H1 (cell line): Measurements from ENCODE around the gene CHD9NB.

Experiments
- JUN ChIP-seq: IDR thresholded peaks from 2 replicates; pipeline ENCODE4 v1.6.1; 2011; ENCODE audit warnings: low read depth, mild to moderate bottlenecking, improper control_type of control experiment, low read length
- TAF1 ChIP-seq: IDR thresholded peaks from 2 replicates; pipeline ENCODE4 v1.6.1; 2011; ENCODE audit warnings: mild to moderate bottlenecking, low read depth, low read length
- YY1 ChIP-seq: IDR thresholded peaks from 2 replicates; pipeline ENCODE4 v1.6.1; 2011; ENCODE audit warnings: low read depth, mild to moderate bottlenecking, low read length
- TF ChIP-seq, protein P1 (sequence below), 3 experiments: IDR thresholded peaks; 1 replicate in 2 of 3; 2 replicates in 1 of 3; pipeline versions ENCODE4 v1.5.1 to v1.6.1; 2011; ENCODE audit warnings: low read length in 3 of 3, mild to moderate bottlenecking in 3 of 3, inconsistent platforms in 2 of 3, low read depth in 1 of 3, moderate library complexity in 1 of 3; ENCODE audit not compliant: insufficient read depth in 1 of 3; ENCODE audit errors: control extremely low read depth in 1 of 3

DNA sequence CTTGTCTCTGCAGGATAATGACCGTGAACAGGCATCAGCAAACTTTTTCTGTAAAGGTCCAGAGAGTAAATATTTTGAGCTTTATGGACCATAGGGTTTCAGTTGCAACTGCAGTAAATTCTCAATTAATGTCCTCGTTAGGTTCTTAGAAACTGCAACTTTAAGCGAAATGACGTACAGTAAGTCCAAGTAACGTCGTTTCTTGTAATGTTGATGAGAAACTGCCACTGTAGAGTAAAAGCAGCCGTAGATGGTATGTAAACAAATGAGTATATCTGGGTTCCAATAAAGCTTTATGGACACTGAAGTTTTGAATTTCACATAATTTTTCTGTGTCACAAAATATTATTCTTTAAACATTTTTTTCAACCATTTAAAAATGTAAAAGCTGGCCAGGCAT lies 7.0 kb upstream of the CHD9NB start:
- TF ChIP-seq, protein P1, sequence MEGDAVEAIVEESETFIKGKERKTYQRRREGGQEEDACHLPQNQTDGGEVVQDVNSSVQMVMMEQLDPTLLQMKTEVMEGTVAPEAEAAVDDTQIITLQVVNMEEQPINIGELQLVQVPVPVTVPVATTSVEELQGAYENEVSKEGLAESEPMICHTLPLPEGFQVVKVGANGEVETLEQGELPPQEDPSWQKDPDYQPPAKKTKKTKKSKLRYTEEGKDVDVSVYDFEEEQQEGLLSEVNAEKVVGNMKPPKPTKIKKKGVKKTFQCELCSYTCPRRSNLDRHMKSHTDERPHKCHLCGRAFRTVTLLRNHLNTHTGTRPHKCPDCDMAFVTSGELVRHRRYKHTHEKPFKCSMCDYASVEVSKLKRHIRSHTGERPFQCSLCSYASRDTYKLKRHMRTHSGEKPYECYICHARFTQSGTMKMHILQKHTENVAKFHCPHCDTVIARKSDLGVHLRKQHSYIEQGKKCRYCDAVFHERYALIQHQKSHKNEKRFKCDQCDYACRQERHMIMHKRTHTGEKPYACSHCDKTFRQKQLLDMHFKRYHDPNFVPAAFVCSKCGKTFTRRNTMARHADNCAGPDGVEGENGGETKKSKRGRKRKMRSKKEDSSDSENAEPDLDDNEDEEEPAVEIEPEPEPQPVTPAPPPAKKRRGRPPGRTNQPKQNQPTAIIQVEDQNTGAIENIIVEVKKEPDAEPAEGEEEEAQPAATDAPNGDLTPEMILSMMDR (IDR thresholded peaks at IDR 0.05; ENCODE audit: control extremely low read depth in 1 of 3, insufficient read depth in 1 of 3, low read depth in 1 of 3, low read length in 3 of 3): no peak
- TF ChIP-seq YY1: no peak
- TF ChIP-seq JUN: no peak
- TF ChIP-seq TAF1: no peak
